ENCODE results near the gene WFS1.

DNA sequence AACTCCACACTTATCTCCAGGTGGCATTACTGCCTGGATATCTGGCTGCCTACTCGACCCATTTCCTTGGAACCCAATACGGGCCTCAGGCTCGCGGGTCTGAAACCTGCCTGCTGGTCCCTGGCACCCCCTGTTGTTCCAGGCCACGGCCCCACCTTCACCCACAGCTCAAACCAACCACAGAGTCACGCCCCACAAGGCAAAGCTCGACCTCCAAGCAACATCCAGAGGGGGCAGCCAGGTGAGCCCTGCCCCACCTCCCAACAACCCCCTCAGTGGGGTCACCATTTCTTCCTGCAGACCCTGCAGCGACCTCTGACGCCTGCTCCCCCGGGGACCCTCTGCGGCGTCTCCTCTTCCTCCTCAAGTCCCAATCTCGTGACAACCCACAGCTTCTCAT lies 76.2 kb downstream of the WFS1 start:
- TF ChIP-seq RAD21 (IDR thresholded peaks at IDR 0.05; ENCODE audit: low read depth) (no peak), EGR1 (IDR thresholded peaks at IDR 0.05; ENCODE audit: low read depth) (no peak), POLR2AphosphoS5 (IDR thresholded peaks at IDR 0.05; ENCODE audit: low read depth, low read length) (no peak), POLR2A (IDR thresholded peaks at IDR 0.05; ENCODE audit: borderline replicate concordance, extremely low read depth, insufficient read depth, insufficient read length) (no peak), ZNF274 (IDR thresholded peaks at IDR 0.05; ENCODE audit: low read depth, low read length) (no peak), EZH2 (IDR thresholded peaks at IDR 0.05) (no peak), TCF7L2 (IDR thresholded peaks at IDR 0.05; ENCODE audit: borderline replicate concordance, extremely low read depth, insufficient read depth, insufficient read length) (no peak), SP1 (IDR thresholded peaks at IDR 0.05; ENCODE audit: low read depth) (no peak), SRF (IDR thresholded peaks at IDR 0.05; ENCODE audit: low read depth) (no peak), EZH2phosphoT487 (IDR thresholded peaks at IDR 0.05; ENCODE audit: borderline replicate concordance) (no peak), CEBPB (IDR thresholded peaks at IDR 0.05; ENCODE audit: low read depth) (no peak)
- TF ChIP-seq, protein P1, sequence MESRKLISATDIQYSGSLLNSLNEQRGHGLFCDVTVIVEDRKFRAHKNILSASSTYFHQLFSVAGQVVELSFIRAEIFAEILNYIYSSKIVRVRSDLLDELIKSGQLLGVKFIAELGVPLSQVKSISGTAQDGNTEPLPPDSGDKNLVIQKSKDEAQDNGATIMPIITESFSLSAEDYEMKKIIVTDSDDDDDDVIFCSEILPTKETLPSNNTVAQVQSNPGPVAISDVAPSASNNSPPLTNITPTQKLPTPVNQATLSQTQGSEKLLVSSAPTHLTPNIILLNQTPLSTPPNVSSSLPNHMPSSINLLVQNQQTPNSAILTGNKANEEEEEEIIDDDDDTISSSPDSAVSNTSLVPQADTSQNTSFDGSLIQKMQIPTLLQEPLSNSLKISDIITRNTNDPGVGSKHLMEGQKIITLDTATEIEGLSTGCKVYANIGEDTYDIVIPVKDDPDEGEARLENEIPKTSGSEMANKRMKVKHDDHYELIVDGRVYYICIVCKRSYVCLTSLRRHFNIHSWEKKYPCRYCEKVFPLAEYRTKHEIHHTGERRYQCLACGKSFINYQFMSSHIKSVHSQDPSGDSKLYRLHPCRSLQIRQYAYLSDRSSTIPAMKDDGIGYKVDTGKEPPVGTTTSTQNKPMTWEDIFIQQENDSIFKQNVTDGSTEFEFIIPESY (IDR thresholded peaks at IDR 0.05; ENCODE audit: extremely low read depth, insufficient replicate concordance, low read length), result no peak
- TF ChIP-seq, protein P2, sequence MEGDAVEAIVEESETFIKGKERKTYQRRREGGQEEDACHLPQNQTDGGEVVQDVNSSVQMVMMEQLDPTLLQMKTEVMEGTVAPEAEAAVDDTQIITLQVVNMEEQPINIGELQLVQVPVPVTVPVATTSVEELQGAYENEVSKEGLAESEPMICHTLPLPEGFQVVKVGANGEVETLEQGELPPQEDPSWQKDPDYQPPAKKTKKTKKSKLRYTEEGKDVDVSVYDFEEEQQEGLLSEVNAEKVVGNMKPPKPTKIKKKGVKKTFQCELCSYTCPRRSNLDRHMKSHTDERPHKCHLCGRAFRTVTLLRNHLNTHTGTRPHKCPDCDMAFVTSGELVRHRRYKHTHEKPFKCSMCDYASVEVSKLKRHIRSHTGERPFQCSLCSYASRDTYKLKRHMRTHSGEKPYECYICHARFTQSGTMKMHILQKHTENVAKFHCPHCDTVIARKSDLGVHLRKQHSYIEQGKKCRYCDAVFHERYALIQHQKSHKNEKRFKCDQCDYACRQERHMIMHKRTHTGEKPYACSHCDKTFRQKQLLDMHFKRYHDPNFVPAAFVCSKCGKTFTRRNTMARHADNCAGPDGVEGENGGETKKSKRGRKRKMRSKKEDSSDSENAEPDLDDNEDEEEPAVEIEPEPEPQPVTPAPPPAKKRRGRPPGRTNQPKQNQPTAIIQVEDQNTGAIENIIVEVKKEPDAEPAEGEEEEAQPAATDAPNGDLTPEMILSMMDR (IDR thresholded peaks at IDR 0.05 in 2 of 3, conservative IDR thresholded peaks at IDR 0.05 in 1 of 3; ENCODE audit: borderline replicate concordance in 1 of 3, insufficient read depth in 1 of 3, low read depth in 2 of 3, low read length in 2 of 3), result no peak

Measured in HCT116 (cell line).